DMS114 treated with DMSO at 0.1 percent for 48 hours (cell line): ENCODE data around the gene ZNF467.

Experiments used
- DNase-seq: peaks from one replicate; lab custom pipeline; 2025; ENCODE audit not compliant: unreplicated experiment; lab: John Stamatoyannopoulos, UW

ZNF467 gene, protein sequence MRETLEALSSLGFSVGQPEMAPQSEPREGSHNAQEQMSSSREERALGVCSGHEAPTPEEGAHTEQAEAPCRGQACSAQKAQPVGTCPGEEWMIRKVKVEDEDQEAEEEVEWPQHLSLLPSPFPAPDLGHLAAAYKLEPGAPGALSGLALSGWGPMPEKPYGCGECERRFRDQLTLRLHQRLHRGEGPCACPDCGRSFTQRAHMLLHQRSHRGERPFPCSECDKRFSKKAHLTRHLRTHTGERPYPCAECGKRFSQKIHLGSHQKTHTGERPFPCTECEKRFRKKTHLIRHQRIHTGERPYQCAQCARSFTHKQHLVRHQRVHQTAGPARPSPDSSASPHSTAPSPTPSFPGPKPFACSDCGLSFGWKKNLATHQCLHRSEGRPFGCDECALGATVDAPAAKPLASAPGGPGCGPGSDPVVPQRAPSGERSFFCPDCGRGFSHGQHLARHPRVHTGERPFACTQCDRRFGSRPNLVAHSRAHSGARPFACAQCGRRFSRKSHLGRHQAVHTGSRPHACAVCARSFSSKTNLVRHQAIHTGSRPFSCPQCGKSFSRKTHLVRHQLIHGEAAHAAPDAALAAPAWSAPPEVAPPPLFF

GRCh38 chr7:149773446-149774236, at the start of gene ZNF467:
TSS of gene ZNF467 (minus strand) at chr7:149773588. CDS start at chr7:149771032, 2,556 bp downstream.
- DNase-seq = peak; percentile 26

- no peak for DNase-seq
Measured at GRCh38 chr7:149822353-149822943, 49.1 kb upstream of the ZNF467 start.

GRCh38 chr7:149821191-149822148, 48.1 kb upstream of the ZNF467 start:
- DNase-seq = no peak

GRCh38 chr7:149820622-149821190, 47.3 kb upstream of the ZNF467 start:
- DNase-seq = no peak

GRCh38 chr7:149819961-149820340, 46.6 kb upstream of the ZNF467 start:
- no peak for DNase-seq

- DNase-seq = no peak
Measured at GRCh38 chr7:149819141-149819960, 46.0 kb upstream of the ZNF467 start.

GRCh38 chr7:149818536-149818840, 45.1 kb upstream of the ZNF467 start:
- no peak for DNase-seq

DNA sequence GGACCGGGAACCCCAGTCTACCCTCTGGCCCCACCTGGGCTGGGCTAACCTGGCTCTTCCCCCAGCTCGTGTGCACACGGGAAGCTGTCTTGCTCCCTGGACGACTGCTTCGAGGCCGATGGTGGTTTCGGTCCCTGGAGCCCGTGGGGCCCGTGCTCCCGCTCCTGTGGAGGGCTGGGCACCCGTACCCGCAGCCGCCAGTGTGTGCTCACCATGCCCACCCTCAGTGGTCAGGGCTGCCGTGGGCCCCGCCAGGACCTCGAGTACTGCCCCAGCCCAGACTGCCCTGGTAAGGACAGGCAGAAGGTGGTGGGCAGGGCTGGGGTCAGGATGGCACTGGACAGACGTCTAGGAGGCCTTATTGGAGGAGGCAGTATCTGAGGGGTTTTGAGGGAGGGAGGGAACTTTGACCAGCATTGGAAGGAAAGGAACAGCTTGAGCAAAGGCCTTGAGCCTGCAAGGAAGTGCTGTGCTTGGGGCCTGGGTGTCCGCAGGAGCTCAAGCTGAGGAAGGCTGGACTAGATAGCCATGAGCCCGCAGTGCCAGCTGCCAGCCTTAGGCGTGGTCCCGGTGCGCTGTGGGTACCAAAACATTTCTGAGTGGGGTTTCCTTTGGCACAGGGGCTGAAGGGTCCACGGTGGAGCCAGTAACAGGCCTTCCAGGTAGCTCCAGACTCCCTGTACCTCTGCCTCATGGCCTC, 44.6 kb upstream of the ZNF467 start:
- no peak for DNase-seq

- no peak for DNase-seq
Measured at GRCh38 chr7:149817301-149817771, 43.9 kb upstream of the ZNF467 start.

GRCh38 chr7:149816794-149817193, 43.4 kb upstream of the ZNF467 start:
- no peak for DNase-seq

DNA sequence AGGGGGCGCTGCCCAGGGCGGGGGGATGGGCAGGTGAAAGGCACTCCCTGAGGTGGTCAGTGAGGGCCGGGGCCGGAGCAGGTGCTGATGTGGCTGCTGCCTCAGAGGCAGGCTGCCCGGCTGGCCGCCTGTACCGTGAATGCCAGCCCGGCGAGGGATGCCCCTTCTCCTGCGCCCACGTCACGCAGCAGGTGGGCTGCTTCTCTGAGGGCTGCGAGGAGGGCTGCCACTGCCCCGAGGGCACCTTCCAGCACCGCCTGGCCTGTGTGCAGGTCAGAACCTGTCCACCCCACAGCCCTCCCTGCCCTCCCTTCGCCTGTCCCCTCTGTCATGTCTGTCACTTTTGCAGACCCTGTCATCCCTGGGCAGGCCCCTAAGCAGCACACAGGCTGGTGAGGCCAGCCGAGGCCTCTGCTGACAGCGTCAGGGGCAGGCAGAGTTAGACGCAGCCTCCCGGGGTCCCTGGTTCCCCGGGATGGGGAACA, 42.9 kb upstream of the ZNF467 start:
- DNase-seq = no peak

- DNase-seq = no peak
Measured at GRCh38 chr7:149815661-149816266, 42.4 kb upstream of the ZNF467 start.

GRCh38 chr7:149815121-149815520, 41.7 kb upstream of the ZNF467 start:
- DNase-seq = no peak

GRCh38 chr7:149814494-149814893, 41.1 kb upstream of the ZNF467 start:
- DNase-seq = no peak

GRCh38 chr7:149813254-149814035, 40.1 kb upstream of the ZNF467 start:
- DNase-seq = no peak

DNA sequence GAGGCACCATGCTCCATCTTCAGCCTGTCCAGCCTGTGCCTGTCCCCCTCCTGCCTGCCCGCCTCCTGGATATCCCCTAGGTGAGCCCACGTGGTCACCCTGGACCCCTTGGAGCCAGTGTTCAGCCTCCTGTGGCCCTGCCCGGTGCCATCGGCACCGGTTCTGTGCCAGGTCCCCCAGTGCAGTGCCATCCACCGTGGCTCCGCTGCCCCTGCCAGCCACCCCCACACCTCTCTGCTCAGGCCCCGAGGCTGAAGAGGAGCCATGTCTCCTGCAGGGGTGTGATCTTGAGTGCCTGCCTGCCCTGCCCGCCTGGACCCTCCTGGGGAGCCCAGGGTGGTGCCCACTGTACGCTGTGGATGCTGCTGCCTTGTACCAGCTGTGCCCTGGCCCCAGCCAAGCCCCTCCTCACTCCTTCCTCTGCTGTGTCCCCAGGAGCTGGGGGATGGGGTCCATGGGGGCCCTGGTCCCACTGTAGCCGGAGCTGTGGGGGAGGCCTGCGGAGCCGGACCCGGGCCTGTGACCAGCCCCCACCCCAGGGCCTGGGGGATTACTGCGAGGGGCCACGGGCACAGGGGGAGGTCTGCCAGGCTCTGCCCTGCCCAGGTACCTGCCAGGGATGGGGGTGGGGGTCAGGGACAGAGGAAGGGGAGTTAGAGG, 38.6 kb upstream of the ZNF467 start:
- DNase-seq = no peak

- DNase-seq = no peak
Measured at GRCh38 chr7:149811221-149811620, 37.8 kb upstream of the ZNF467 start.
